Neural progenitor cell (in vitro differentiated cells): ENCODE measurements around the gene GCSH. TPM values are rescaled to one million over a fixed set of nuclear protein-coding genes. Genes with fewer than 3 reads are reported as not detected.
A peak's percentile ranks its signal among the peaks of the same experiment; 100 is the strongest.

Experiments used
- DNase-seq: peaks from one replicate; pipeline ENCODE4 v3.0.0-alpha.2; 2016; ENCODE audit warnings: low spot score
- H2AFZ ChIP-seq: fragments of 200-600 bp; sonication (generic); replicated peaks from 2 replicates; pipeline ENCODE4 v1.6.1; 2016; ENCODE audit warnings: antibody characterized with exemption
- H3F3A ChIP-seq: fragments of 200-600 bp; sonication (generic); 2 replicates; pipeline ENCODE4 v1.6.1; 2016; ENCODE audit warnings: antibody characterized with exemption, low read depth
- H3K27ac ChIP-seq: fragments of 200-600 bp; sonication (generic); 2 replicates; pipeline ENCODE4 v1.5.1; 2016; ENCODE audit warnings: mild to moderate bottlenecking
- H3K27me3 ChIP-seq: fragments of 200-600 bp; sonication (generic); 2 replicates; pipeline ENCODE4 v1.6.1; 2016; ENCODE audit warnings: mild to moderate bottlenecking, moderate library complexity
- H3K36me3 ChIP-seq: fragments of 200-600 bp; sonication (generic); 2 replicates; pipeline ENCODE4 v1.5.1; 2016
- H3K4me1 ChIP-seq: fragments of 200-600 bp; sonication (generic); 2 replicates; pipeline ENCODE4 v1.6.1; 2016; ENCODE audit warnings: mixed run types
- H3K4me2 ChIP-seq: fragments of 200-600 bp; sonication (generic); 2 replicates; pipeline ENCODE4 v1.6.1; 2016
- H3K4me3 ChIP-seq: fragments of 200-600 bp; sonication (generic); 2 replicates; pipeline ENCODE4 v1.5.1; 2016
- H3K79me2 ChIP-seq: fragments of 200-600 bp; sonication (generic); 2 replicates; pipeline ENCODE4 v1.6.1; 2016; ENCODE audit warnings: low read depth
- H3K9ac ChIP-seq: fragments of 200-600 bp; sonication (generic); 2 replicates; pipeline ENCODE4 v1.6.1; 2016
- H3K9me3 ChIP-seq: fragments of 200-600 bp; sonication (generic); 2 replicates; pipeline ENCODE4 v1.5.1; 2016; ENCODE audit warnings: low read depth
- H4K20me1 ChIP-seq: fragments of 200-600 bp; sonication (generic); 2 replicates; pipeline ENCODE4 v1.6.1; 2016; ENCODE audit warnings: low read depth
- H3K27ac Mint-ChIP-seq: 3 replicates; pipeline ENCODE4 v1.8.0; 2021; ENCODE audit warnings: mixed read lengths
- H3K27me3 Mint-ChIP-seq: 2 replicates; pipeline ENCODE4 v1.8.0; 2022; ENCODE audit warnings: low read depth, mild to moderate bottlenecking, inconsistent platforms, moderate library complexity, mixed read lengths; ENCODE audit not compliant: insufficient read depth
- H3K36me3 Mint-ChIP-seq: 3 replicates; pipeline ENCODE4 v1.8.0; 2021; ENCODE audit warnings: mixed read lengths
- H3K4me1 Mint-ChIP-seq: 3 replicates; pipeline ENCODE4 v1.8.0; 2021; ENCODE audit warnings: mixed read lengths
- H3K4me3 Mint-ChIP-seq: 3 replicates; pipeline ENCODE4 v1.8.0; 2021; ENCODE audit warnings: mild to moderate bottlenecking, moderate library complexity, mixed read lengths
- H3K9me3 Mint-ChIP-seq: 3 replicates; pipeline ENCODE4 v1.8.0; 2020; ENCODE audit warnings: mixed read lengths
- EZH2 ChIP-seq: fragments of 200-600 bp; sonication (generic); IDR thresholded peaks from 2 replicates; pipeline ENCODE4 v1.6.1; 2017; ENCODE audit warnings: antibody characterized with exemption, mild to moderate bottlenecking, moderate library complexity
- EZH2phosphoT487 ChIP-seq: fragments of 200-600 bp; sonication (generic); IDR thresholded peaks from 2 replicates; pipeline ENCODE4 v1.6.1; 2017; ENCODE audit warnings: antibody characterized with exemption
- total RNA-seq: library from RNA; depleted of rRNA; stranded (reverse); fragments of >200 nt; gene quantifications from 2 replicates; pipeline ENCODE4 v1.2.3, GENCODE V29; 2015; ENCODE audit warnings: low replicate concordance
- TF ChIP-seq, protein P1 (sequence below): fragments of 200-600 bp; sonication (generic); IDR thresholded peaks from 2 replicates; pipeline ENCODE4 v1.5.1; 2017; ENCODE audit warnings: antibody characterized with exemption, mild to moderate bottlenecking

Gene GCSH
- total RNA-seq, 1 donor from 2014 or later: 235 TPM

DNA sequence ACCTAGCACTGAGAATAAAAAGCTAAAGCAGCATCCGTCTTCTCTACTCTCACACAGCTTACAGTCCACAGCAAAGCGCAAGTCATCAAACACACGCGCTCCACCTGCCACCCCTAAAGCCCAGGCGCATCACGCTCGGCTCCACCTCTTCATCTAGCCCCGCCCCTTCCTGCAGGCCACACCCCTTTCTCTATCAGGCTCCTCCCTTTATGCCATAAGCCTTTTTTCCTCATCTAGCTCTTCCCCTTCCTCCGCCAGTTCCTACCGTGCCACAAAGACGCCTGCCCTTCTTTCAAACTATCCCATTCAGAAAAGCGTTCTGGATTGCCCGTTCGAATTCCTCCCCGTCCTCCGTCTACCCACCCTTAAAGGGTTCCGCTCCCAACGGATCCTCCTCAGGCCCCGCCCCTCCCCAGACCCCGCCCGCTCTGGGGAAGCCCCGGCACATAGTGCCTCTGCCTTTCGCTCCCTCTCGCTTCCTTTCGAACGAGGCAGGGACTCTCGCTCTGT is 19.6 kb downstream of the GCSH start:
- H3K4me3 Mint-ChIP-seq: no peak overlapping the region
- peak; percentile 91 for DNase-seq
- H3K27me3 Mint-ChIP-seq: no peaks in the 10 kb centered on the region
- Histone ChIP-seq H3K9me3 (no peaks in the 10 kb centered on the region), H4K20me1 (no peaks in the 10 kb centered on the region), H2AFZ (peak overlapping the region; percentile 91), H3K9ac (no peak overlapping the region), H3K27ac (peak overlapping the region; percentile 46), H3K27me3 (no peaks in the 10 kb centered on the region), H3K36me3 (no peaks in the 10 kb centered on the region), H3K4me1 (peaks cover 17% of the 10 kb centered on the region), H3K4me2 (peak overlapping the region; percentile 89), H3K4me3 (peak overlapping the region; percentile 81), H3K79me2 (no peaks in the 10 kb centered on the region), H3F3A (peaks cover 37% of the 10 kb centered on the region)
- TF ChIP-seq EZH2 (no peak), EZH2phosphoT487 (no peak)
- TF ChIP-seq, protein P1, sequence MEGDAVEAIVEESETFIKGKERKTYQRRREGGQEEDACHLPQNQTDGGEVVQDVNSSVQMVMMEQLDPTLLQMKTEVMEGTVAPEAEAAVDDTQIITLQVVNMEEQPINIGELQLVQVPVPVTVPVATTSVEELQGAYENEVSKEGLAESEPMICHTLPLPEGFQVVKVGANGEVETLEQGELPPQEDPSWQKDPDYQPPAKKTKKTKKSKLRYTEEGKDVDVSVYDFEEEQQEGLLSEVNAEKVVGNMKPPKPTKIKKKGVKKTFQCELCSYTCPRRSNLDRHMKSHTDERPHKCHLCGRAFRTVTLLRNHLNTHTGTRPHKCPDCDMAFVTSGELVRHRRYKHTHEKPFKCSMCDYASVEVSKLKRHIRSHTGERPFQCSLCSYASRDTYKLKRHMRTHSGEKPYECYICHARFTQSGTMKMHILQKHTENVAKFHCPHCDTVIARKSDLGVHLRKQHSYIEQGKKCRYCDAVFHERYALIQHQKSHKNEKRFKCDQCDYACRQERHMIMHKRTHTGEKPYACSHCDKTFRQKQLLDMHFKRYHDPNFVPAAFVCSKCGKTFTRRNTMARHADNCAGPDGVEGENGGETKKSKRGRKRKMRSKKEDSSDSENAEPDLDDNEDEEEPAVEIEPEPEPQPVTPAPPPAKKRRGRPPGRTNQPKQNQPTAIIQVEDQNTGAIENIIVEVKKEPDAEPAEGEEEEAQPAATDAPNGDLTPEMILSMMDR: no peak
- H3K27ac Mint-ChIP-seq: no peak overlapping the region
- peaks cover 11% of the 10 kb centered on the region for H3K4me1 Mint-ChIP-seq
- H3K9me3 Mint-ChIP-seq: no peaks in the 10 kb centered on the region
- peaks cover 5% of the 10 kb centered on the region for H3K36me3 Mint-ChIP-seq

DNA sequence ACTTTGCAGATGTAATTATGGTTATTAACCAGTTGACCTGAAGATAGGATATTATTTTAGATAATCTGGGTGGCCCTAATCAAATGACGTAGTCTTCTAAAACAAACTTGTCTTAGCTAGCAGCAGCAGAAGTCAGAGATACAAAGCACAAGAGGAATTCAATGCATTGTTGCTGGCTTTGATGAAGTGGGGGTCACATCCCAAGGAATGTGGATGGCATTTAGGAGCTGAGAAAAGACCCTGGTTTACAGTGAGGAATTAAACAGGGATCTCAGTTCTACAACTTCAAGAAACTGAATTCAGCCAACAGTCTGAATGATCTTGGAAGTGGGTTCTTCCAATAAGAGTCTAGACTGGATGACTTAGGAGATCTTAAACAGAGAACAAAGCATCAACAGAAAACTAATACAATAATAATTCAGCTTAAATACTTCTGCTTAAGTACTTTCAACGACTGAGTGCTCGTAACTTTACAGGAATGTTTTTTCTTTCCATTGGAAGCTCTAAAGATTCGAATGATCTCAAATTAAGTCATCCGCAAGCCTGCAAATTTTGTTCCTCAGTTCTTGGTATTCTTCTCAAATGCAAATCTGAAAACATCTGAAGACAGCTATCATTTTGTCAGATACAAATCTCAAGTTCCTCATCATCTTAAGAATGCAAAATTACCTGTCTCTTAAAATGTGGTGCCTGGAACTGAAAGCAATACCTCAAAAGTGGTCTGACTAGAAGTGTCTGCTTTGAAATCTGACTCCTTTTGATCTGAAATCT is 22.4 kb downstream of the GCSH start:
- Histone ChIP-seq H3F3A (peaks cover 32% of the 10 kb centered on the region), H3K27ac (peak overlapping the region; percentile 76), H3K9me3 (no peaks in the 10 kb centered on the region), H3K79me2 (no peaks in the 10 kb centered on the region), H2AFZ (no peak overlapping the region), H4K20me1 (no peaks in the 10 kb centered on the region), H3K4me3 (no peak overlapping the region), H3K27me3 (no peaks in the 10 kb centered on the region), H3K4me1 (peaks cover 17% of the 10 kb centered on the region), H3K4me2 (peak overlapping the region; percentile 36), H3K9ac (no peak overlapping the region), H3K36me3 (no peaks in the 10 kb centered on the region)
- Mint-ChIP-seq H3K4me3 (no peak overlapping the region), H3K27ac (no peak overlapping the region), H3K4me1 (peaks cover 12% of the 10 kb centered on the region), H3K36me3 (peaks cover 8% of the 10 kb centered on the region), H3K27me3 (no peaks in the 10 kb centered on the region), H3K9me3 (no peaks in the 10 kb centered on the region)
- peak; percentile 64 for DNase-seq
- TF ChIP-seq, protein P1: no peak
- TF ChIP-seq EZH2phosphoT487 (no peak), EZH2 (no peak)

DNA sequence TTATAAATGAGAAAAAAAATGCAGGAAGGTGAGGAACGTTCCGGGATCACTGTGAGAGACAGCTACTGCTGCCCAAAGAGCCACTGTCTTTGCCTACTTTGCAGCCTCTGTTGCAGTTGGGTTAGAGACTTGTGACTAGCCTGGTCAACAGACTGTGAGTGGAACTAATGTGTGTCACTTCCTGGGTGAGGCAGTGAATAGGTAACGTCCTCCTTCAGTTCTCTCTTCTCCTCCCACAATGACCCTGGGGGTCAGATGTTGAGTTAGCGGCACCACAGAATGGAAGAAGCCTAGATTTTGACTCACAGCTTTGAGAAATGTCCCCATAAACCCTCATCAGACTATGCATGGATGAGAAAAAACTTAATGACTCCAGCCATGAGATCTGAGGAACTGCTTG is 24.4 kb downstream of the GCSH start:
- no peak overlapping the region for H3K9ac ChIP-seq
- H2AFZ ChIP-seq: no peak overlapping the region
- H3K27me3 Mint-ChIP-seq: no peaks in the 10 kb centered on the region
- no peaks in the 10 kb centered on the region for H4K20me1 ChIP-seq
- H3K36me3 ChIP-seq: no peaks in the 10 kb centered on the region
- no peak overlapping the region for H3K4me3 ChIP-seq
- peak overlapping the region; percentile 72 for H3K27ac Mint-ChIP-seq
- H3K79me2 ChIP-seq: no peaks in the 10 kb centered on the region
- no peak overlapping the region for H3K27ac ChIP-seq
- no peak overlapping the region for H3K4me2 ChIP-seq
- H3K9me3 Mint-ChIP-seq: no peaks in the 10 kb centered on the region
- H3K27me3 ChIP-seq: no peaks in the 10 kb centered on the region
- H3K4me3 Mint-ChIP-seq: no peak overlapping the region
- H3K9me3 ChIP-seq: no peaks in the 10 kb centered on the region
- TF ChIP-seq, protein P1: no peak
- TF ChIP-seq EZH2phosphoT487 (no peak), EZH2 (no peak)
- H3F3A ChIP-seq: peaks cover 14% of the 10 kb centered on the region
- H3K4me1 Mint-ChIP-seq: peaks cover 8% of the 10 kb centered on the region
- H3K36me3 Mint-ChIP-seq: peaks cover 8% of the 10 kb centered on the region
- peaks cover 14% of the 10 kb centered on the region for H3K4me1 ChIP-seq
- no peak for DNase-seq
